HCEC 1CT (cell line): ENCODE measurements around the gene RASL12.
A peak's percentile ranks its signal among the peaks of the same experiment; 100 is the strongest.
"Not testable (repeated sequence)": the region's sequence is repeated elsewhere in the genome, so short reads cannot be mapped to it uniquely, and the experiment has no call there.

Experiments used
- DNase-seq: peaks from one replicate; pipeline ENCODE4 v3.0.0-alpha.2; 2017

RASL12 gene

GRCh38 chr15:65067645-65068402, at the start of gene RASL12:
Gene RASL12, minus strand, starts transcription at chr15:65067991. Its CDS starts 156 bp downstream, at chr15:65067835.
- no peak for DNase-seq

- DNase-seq: no peak
These were observed 47.8 kb upstream of the RASL12 start for GRCh38 chr15:65115542-65115941.

- DNase-seq: no peak
These were observed 47.3 kb upstream of the RASL12 start, which contains the start of gene UBAP1L for GRCh38 chr15:65115086-65115485. Gene UBAP1L, minus strand, starts transcription at chr15:65115200. Its CDS starts 8,985 bp downstream, at chr15:65106215.

- peak; percentile 52 for DNase-seq
These were observed 43.0 kb upstream of the RASL12 start for GRCh38 chr15:65110676-65111292.

GRCh38 chr15:65106011-65106590, 38.3 kb upstream of the RASL12 start:
- no peak for DNase-seq

GRCh38 chr15:65105038-65105437, 37.2 kb upstream of the RASL12 start:
- no peak for DNase-seq

- no peak for DNase-seq
These were observed 35.1 kb upstream of the RASL12 start for GRCh38 chr15:65102912-65103311.

- no peak for DNase-seq
These were observed 34.3 kb upstream of the RASL12 start for GRCh38 chr15:65101891-65102708.

- peak; percentile 22 for DNase-seq
These were observed 33.7 kb upstream of the RASL12 start for GRCh38 chr15:65101411-65101890.

- DNase-seq: no peak
These were observed 32.7 kb upstream of the RASL12 start for GRCh38 chr15:65100442-65100841.

- DNase-seq: not testable (repeated sequence)
These were observed 32.0 kb upstream of the RASL12 start for GRCh38 chr15:65099801-65100200.

GRCh38 chr15:65099336-65099735, 31.5 kb upstream of the RASL12 start:
- no peak for DNase-seq

GRCh38 chr15:65097651-65098263, 30.0 kb upstream of the RASL12 start:
- no peak for DNase-seq

- no peak for DNase-seq
These were observed 28.9 kb upstream of the RASL12 start for GRCh38 chr15:65096481-65097385.

GRCh38 chr15:65095747-65096104, 27.9 kb upstream of the RASL12 start:
- no peak for DNase-seq

- no peak for DNase-seq
These were observed 27.4 kb upstream of the RASL12 start for GRCh38 chr15:65095011-65095746.

- no peak for DNase-seq
These were observed 26.7 kb upstream of the RASL12 start for GRCh38 chr15:65094294-65094995.

- DNase-seq: not testable (repeated sequence)
These were observed 26.0 kb upstream of the RASL12 start for GRCh38 chr15:65093793-65094170.

GRCh38 chr15:65092911-65093792, 25.4 kb upstream of the RASL12 start:
- DNase-seq: no peak
